GM23338 (cell line): ENCODE results near the gene ATG7. TPM values are rescaled to one million over a fixed set of nuclear protein-coding genes. Genes with fewer than 3 reads are reported as not detected.
A peak's percentile ranks its signal among the peaks of the same experiment; 100 is the strongest.

Source experiments
- ATAC-seq: fragments of 200-7000 bp; cut with Tn5 transposase; 3 replicates; pipeline ENCODE4 v1.9.1; 2020
- DNase-seq: peaks from one replicate; pipeline ENCODE4 v3.0.0-alpha.2; 2015; ENCODE audit warnings: low spot score
- H2AFZ ChIP-seq: fragments of 200-600 bp; sonication (generic); 2 replicates; pipeline ENCODE4 v1.8.0; 2016; ENCODE audit warnings: antibody characterized with exemption, mild to moderate bottlenecking, moderate library complexity
- H3F3A ChIP-seq: fragments of 200-600 bp; sonication (generic); replicated peaks from 2 replicates; pipeline ENCODE4 v1.8.0; 2017; ENCODE audit warnings: antibody characterized with exemption, mixed run types, low read depth
- H3K27ac ChIP-seq: fragments of 200-600 bp; sonication (generic); 2 replicates; pipeline ENCODE4 v1.6.1; 2016; ENCODE audit warnings: low read depth
- H3K27me3 ChIP-seq: fragments of 200-600 bp; sonication (generic); 2 replicates; pipeline ENCODE4 v1.8.0; 2016; ENCODE audit warnings: mild to moderate bottlenecking, mixed run types, moderate library complexity; ENCODE audit not compliant: insufficient read depth
- H3K36me3 ChIP-seq: fragments of 200-600 bp; sonication (generic); 2 replicates; pipeline ENCODE4 v1.8.0; 2016; ENCODE audit warnings: mild to moderate bottlenecking; ENCODE audit not compliant: insufficient read depth
- H3K4me1 ChIP-seq: fragments of 200-600 bp; sonication (generic); 2 replicates; pipeline ENCODE4 v1.8.0; 2016; ENCODE audit warnings: mild to moderate bottlenecking, moderate library complexity; ENCODE audit not compliant: insufficient read depth
- H3K4me2 ChIP-seq: fragments of 200-600 bp; sonication (generic); 2 replicates; pipeline ENCODE4 v1.7.1; 2017; ENCODE audit warnings: mixed run types
- H3K4me3 ChIP-seq: fragments of 200-600 bp; sonication (generic); 2 replicates; pipeline ENCODE4 v1.6.1; 2016; ENCODE audit warnings: mixed run types
- H3K79me2 ChIP-seq: fragments of 200-600 bp; sonication (generic); replicated peaks from 2 replicates; pipeline ENCODE4 v1.8.0; 2017; ENCODE audit warnings: mild to moderate bottlenecking; ENCODE audit not compliant: insufficient read depth
- H3K9me2 ChIP-seq: fragments of 200-600 bp; sonication (generic); 2 replicates; pipeline ENCODE4 v1.8.0; 2017; ENCODE audit not compliant: insufficient read depth
- H4K20me1 ChIP-seq: fragments of 200-600 bp; sonication (generic); replicated peaks from 2 replicates; pipeline ENCODE4 v1.8.0; 2017; ENCODE audit warnings: mild to moderate bottlenecking; ENCODE audit not compliant: insufficient read depth
- H3K27ac Mint-ChIP-seq: 2 replicates; pipeline ENCODE4 v1.8.0; 2020; ENCODE audit warnings: inconsistent platforms, mild to moderate bottlenecking, moderate library complexity, mixed read lengths
- H3K27me3 Mint-ChIP-seq: 3 replicates; pipeline ENCODE4 v1.8.0; 2022; ENCODE audit warnings: low read depth, mild to moderate bottlenecking, moderate library complexity, mixed read lengths, inconsistent platforms; ENCODE audit not compliant: insufficient read depth, poor library complexity
- H3K36me3 Mint-ChIP-seq: 3 replicates; pipeline ENCODE4 v1.8.0; 2021; ENCODE audit warnings: low read depth, mild to moderate bottlenecking, inconsistent platforms, moderate library complexity, mixed read lengths
- H3K4me1 Mint-ChIP-seq: 3 replicates; pipeline ENCODE4 v1.8.0; 2020; ENCODE audit warnings: mild to moderate bottlenecking, inconsistent platforms, mixed read lengths
- H3K4me3 Mint-ChIP-seq: 3 replicates; pipeline ENCODE4 v1.8.0; 2021; ENCODE audit warnings: moderate library complexity, mild to moderate bottlenecking, inconsistent platforms, mixed read lengths
- H3K9me3 Mint-ChIP-seq: 3 replicates; pipeline ENCODE4 v1.8.0; 2020; ENCODE audit warnings: moderate library complexity, mild to moderate bottlenecking, inconsistent platforms, mixed read lengths
- CREB1 ChIP-seq: fragments of 250-450 bp; sonication (Bioruptor Pico); IDR thresholded peaks from 2 replicates; pipeline ENCODE4 v1.5.0; 2020; ENCODE audit warnings: low read depth, mild to moderate bottlenecking, moderate library complexity
- CTCF ChIP-seq, 2 experiments: fragments of 200-600 bp in 1 of 2; sonication (generic) in 1 of 2; conservative IDR thresholded peaks; 2 replicates each; pipeline versions ENCODE4 v1.5.1 to v1.6.1; 2016 to 2017; ENCODE audit warnings: antibody characterized with exemption in 2 of 2, low read depth in 2 of 2, mild to moderate bottlenecking in 2 of 2, moderate library complexity in 1 of 2
- EZH2 ChIP-seq: fragments of 200-600 bp; sonication (generic); IDR thresholded peaks from one replicate; pipeline ENCODE4 v1.8.0; 2017; ENCODE audit warnings: antibody characterized with exemption, mild to moderate bottlenecking, low read depth; ENCODE audit not compliant: unreplicated experiment
- EZH2phosphoT487 ChIP-seq: fragments of 200-600 bp; sonication (generic); IDR thresholded peaks from one replicate; pipeline ENCODE4 v1.8.1; 2018; ENCODE audit warnings: antibody characterized with exemption; ENCODE audit not compliant: unreplicated experiment
- JUNB ChIP-seq: IDR thresholded peaks from one replicate; pipeline ENCODE4 v1.6.1; 2016; ENCODE audit warnings: antibody characterized with exemption; ENCODE audit not compliant: unreplicated experiment
- REST ChIP-seq: IDR thresholded peaks from one replicate; pipeline ENCODE4 v1.6.1; 2018; ENCODE audit warnings: antibody characterized with exemption; ENCODE audit not compliant: unreplicated experiment
- ZNF114 ChIP-seq: fragments of 250-450 bp; sonication (Bioruptor Pico); IDR thresholded peaks from 2 replicates; pipeline ENCODE4 v1.5.0; 2020; ENCODE audit warnings: mild to moderate bottlenecking, moderate library complexity
- ZNF331 ChIP-seq: fragments of 250-450 bp; sonication (Bioruptor Pico); IDR thresholded peaks from 2 replicates; pipeline ENCODE4 v1.5.0; 2020; ENCODE audit warnings: low read depth, mild to moderate bottlenecking, moderate library complexity
- ZNF462 ChIP-seq: fragments of 250-450 bp; sonication (Bioruptor Pico); IDR thresholded peaks from 2 replicates; pipeline ENCODE4 v1.5.0; 2020; ENCODE audit warnings: mild to moderate bottlenecking, moderate library complexity
- polyA plus RNA-seq: library from polyadenylated mRNA; unstranded; fragments of >200 nt; fragmentation: Nextera tagmentation; extraction: Ambion mirVana; gene quantifications from 2 replicates; pipeline ENCODE4 v1.2.1, GENCODE V29; 2016
- total RNA-seq: library from RNA; depleted of rRNA; stranded (reverse); fragments of >200 nt; shearing (Covaris generic); gene quantifications from 2 replicates; pipeline ENCODE4 v1.2.3, GENCODE V29; 2014

ATG7 gene
- total and polyA plus RNA-seq, 2 experiments from 2014 or later: 16.2 to 36.7 TPM

GRCh38 chr3:11273891-11274291 lies 1.7 kb downstream of the ATG7 start:
- no peak overlapping the region for H3K27ac ChIP-seq
- peaks cover 7% of the 10 kb centered on the region for H3K4me1 ChIP-seq
- no peaks in the 10 kb centered on the region for H3K9me2 ChIP-seq
- DNase-seq: no peak
- no peak overlapping the region for H3K4me2 ChIP-seq
- Mint-ChIP-seq H3K36me3 (peaks cover 3% of the 10 kb centered on the region; the same call in 2 of the 3 replicates), H3K27me3 (peaks cover 13% of the 10 kb centered on the region), H3K4me1 (peaks cover 6% of the 10 kb centered on the region), H3K9me3 (no peaks in the 10 kb centered on the region), H3K27ac (no peak overlapping the region), H3K4me3 (peak overlapping the region; percentile 97)
- no peak for TF ChIP-seq EZH2
- no peak for TF ChIP-seq JUNB
- no peak for TF ChIP-seq CREB1 (CRISPR knock-in tag)
- TF ChIP-seq REST: no peak
- no peak for ATAC-seq
- H4K20me1 ChIP-seq: no peaks in the 10 kb centered on the region
- H3K36me3 ChIP-seq: no peaks in the 10 kb centered on the region
- H3K4me3 ChIP-seq: no peak overlapping the region
- peaks cover 19% of the 10 kb centered on the region for H3K79me2 ChIP-seq
- no peaks in the 10 kb centered on the region for H3K27me3 ChIP-seq
- H2AFZ ChIP-seq: no peak overlapping the region
- H3F3A ChIP-seq: no peaks in the 10 kb centered on the region

GRCh38 chr3:11274566-11275142 lies 2.5 kb downstream of the ATG7 start:
- no peaks in the 10 kb centered on the region for H4K20me1 ChIP-seq
- no peaks in the 10 kb centered on the region for H3F3A ChIP-seq
- no peak overlapping the region for H3K4me3 ChIP-seq
- H3K79me2 ChIP-seq: peaks cover 20% of the 10 kb centered on the region
- no peaks in the 10 kb centered on the region for H3K36me3 ChIP-seq
- ATAC-seq (no peak), DNase-seq (peak; percentile 8)
- H3K4me1 ChIP-seq: peaks cover 7% of the 10 kb centered on the region
- H3K9me2 ChIP-seq: no peaks in the 10 kb centered on the region
- peaks cover 6% of the 10 kb centered on the region for H3K4me1 Mint-ChIP-seq
- no peaks in the 10 kb centered on the region for H3K27me3 ChIP-seq
- no peak overlapping the region for H3K27ac ChIP-seq
- H3K4me3 Mint-ChIP-seq: no peak overlapping the region
- no peak overlapping the region for H3K27ac Mint-ChIP-seq
- peaks cover 13% of the 10 kb centered on the region for H3K27me3 Mint-ChIP-seq
- no peak overlapping the region for H2AFZ ChIP-seq
- no peak overlapping the region for H3K4me2 ChIP-seq
- H3K9me3 Mint-ChIP-seq: no peaks in the 10 kb centered on the region
- H3K36me3 Mint-ChIP-seq: peaks cover 3% of the 10 kb centered on the region; the same call in 2 of the 3 replicates
- no peak for TF ChIP-seq EZH2phosphoT487
- TF ChIP-seq ZNF114 (CRISPR knock-in tag): no peak
- no peak for TF ChIP-seq ZNF331 (CRISPR knock-in tag)
- no peak for TF ChIP-seq ZNF462 (CRISPR knock-in tag)
- TF ChIP-seq CTCF (conservative IDR thresholded peaks at IDR 0.05; ENCODE audit: low read depth in 2 of 2): no peak
